MM.1S (cell line): ENCODE data around the gene CORO7.

Experiments
- DNase-seq: peaks from one replicate; pipeline ENCODE4 v3.0.0-alpha.2; 2015
- H2AFZ ChIP-seq: fragments of 300-600 bp; sonication (generic); 2 replicates; pipeline ENCODE4 v1.6.0; 2016; ENCODE audit warnings: antibody characterized with exemption, low read length
- H3F3A ChIP-seq: fragments of 300-600 bp; sonication (generic); 2 replicates; pipeline ENCODE4 v1.6.1; 2016; ENCODE audit warnings: mild to moderate bottlenecking, antibody characterized with exemption, low read length, moderate library complexity, mixed read lengths; ENCODE audit not compliant: insufficient read depth
- H3K27ac ChIP-seq: fragments of 300-600 bp; sonication (generic); 2 replicates; pipeline ENCODE4 v1.5.1; 2016; ENCODE audit warnings: mild to moderate bottlenecking, low read length
- H3K27me3 ChIP-seq: fragments of 300-600 bp; sonication (generic); replicated peaks from 2 replicates; pipeline ENCODE4 v1.6.0; 2016; ENCODE audit warnings: low read length; ENCODE audit not compliant: insufficient read depth
- H3K36me3 ChIP-seq: fragments of 300-600 bp; sonication (generic); replicated peaks from 2 replicates; pipeline ENCODE4 v1.6.1; 2016; ENCODE audit warnings: mild to moderate bottlenecking, low read length, mixed read lengths; ENCODE audit not compliant: insufficient read depth
- H3K4me1 ChIP-seq: fragments of 300-600 bp; sonication (generic); 2 replicates; pipeline ENCODE4 v1.6.1; 2016; ENCODE audit warnings: low read length, mixed read lengths
- H3K4me2 ChIP-seq: fragments of 300-600 bp; sonication (generic); 2 replicates; pipeline ENCODE4 v1.6.0; 2016; ENCODE audit warnings: low read depth, low read length
- H3K4me3 ChIP-seq: fragments of 300-600 bp; sonication (generic); 2 replicates; pipeline ENCODE4 v1.5.1; 2016; ENCODE audit warnings: low read length, mixed read lengths
- H3K79me2 ChIP-seq: fragments of 300-600 bp; sonication (generic); 2 replicates; pipeline ENCODE4 v1.6.1; 2016; ENCODE audit warnings: mixed run types, low read length, mixed read lengths
- H3K9ac ChIP-seq: fragments of 300-600 bp; sonication (generic); 2 replicates; pipeline ENCODE4 v1.6.1; 2016; ENCODE audit warnings: low read length, mixed read lengths
- H3K9me2 ChIP-seq: fragments of 300-600 bp; sonication (generic); replicated peaks from 2 replicates; pipeline ENCODE4 v1.6.1; 2016; ENCODE audit warnings: mild to moderate bottlenecking, low read length, mixed read lengths; ENCODE audit not compliant: insufficient read depth
- H3K9me3 ChIP-seq: fragments of 300-600 bp; sonication (generic); replicated peaks from 2 replicates; pipeline ENCODE4 v1.6.1; 2016; ENCODE audit warnings: mild to moderate bottlenecking, low read length, mixed read lengths; ENCODE audit not compliant: insufficient read depth
- H4K20me1 ChIP-seq: fragments of 300-600 bp; sonication (generic); 2 replicates; pipeline ENCODE4 v1.6.1; 2016; ENCODE audit warnings: mild to moderate bottlenecking, low read length, moderate library complexity, mixed read lengths; ENCODE audit not compliant: insufficient read depth
- EZH2 ChIP-seq: fragments of 300-600 bp; sonication (generic); optimal IDR thresholded peaks from 2 replicates; pipeline ENCODE3; 2017; ENCODE audit warnings: low read depth, mild to moderate bottlenecking, antibody characterized with exemption, low read length, mixed read lengths
- EZH2phosphoT487 ChIP-seq: fragments of 300-600 bp; sonication (generic); IDR thresholded peaks from 2 replicates; pipeline ENCODE4 v1.6.1; 2018; ENCODE audit warnings: antibody characterized with exemption, low read length
- TF ChIP-seq, protein P1 (sequence below): fragments of 300-600 bp; sonication (generic); IDR thresholded peaks from 2 replicates; pipeline ENCODE4 v1.5.1; 2016; ENCODE audit warnings: antibody characterized with exemption, low read length, mixed read lengths

The CORO7 gene

DNA sequence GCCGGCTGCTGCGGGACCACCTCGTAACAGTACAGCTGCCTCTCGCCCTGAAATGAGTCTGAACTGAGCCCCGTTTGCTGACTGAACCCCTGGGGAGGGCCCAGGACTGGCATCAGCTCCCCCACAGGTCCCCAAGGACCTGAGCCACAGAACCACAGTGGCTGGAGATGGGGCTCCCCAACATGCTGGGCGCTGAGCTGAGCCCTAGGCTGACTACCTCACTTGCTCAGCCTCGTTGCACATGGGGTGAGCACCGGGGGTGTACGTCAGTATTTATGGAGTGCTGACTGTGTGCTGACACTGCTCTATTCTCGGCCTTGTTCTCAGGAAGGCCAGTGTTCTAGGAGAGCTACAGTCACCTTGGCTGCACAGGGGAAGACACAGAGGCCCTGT lies 51.4 kb downstream of the CORO7 start:
- Histone ChIP-seq H3K4me3 (no peak overlapping the region), H3K79me2 (peaks cover 3% of the 10 kb centered on the region; the same call in 1 of the 2 replicates), H3K9ac (no peak overlapping the region), H4K20me1 (no peaks in the 10 kb centered on the region), H3K4me1 (no peaks in the 10 kb centered on the region), H3K9me3 (no peaks in the 10 kb centered on the region), H3K9me2 (no peaks in the 10 kb centered on the region), H3K36me3 (no peaks in the 10 kb centered on the region; the same call in 1 of the 2 replicates), H3K4me2 (no peak overlapping the region), H3K27me3 (no peaks in the 10 kb centered on the region), H3F3A (no peaks in the 10 kb centered on the region), H2AFZ (no peak overlapping the region), H3K27ac (no peak overlapping the region)
- DNase-seq, result no peak
- TF ChIP-seq, protein P1, sequence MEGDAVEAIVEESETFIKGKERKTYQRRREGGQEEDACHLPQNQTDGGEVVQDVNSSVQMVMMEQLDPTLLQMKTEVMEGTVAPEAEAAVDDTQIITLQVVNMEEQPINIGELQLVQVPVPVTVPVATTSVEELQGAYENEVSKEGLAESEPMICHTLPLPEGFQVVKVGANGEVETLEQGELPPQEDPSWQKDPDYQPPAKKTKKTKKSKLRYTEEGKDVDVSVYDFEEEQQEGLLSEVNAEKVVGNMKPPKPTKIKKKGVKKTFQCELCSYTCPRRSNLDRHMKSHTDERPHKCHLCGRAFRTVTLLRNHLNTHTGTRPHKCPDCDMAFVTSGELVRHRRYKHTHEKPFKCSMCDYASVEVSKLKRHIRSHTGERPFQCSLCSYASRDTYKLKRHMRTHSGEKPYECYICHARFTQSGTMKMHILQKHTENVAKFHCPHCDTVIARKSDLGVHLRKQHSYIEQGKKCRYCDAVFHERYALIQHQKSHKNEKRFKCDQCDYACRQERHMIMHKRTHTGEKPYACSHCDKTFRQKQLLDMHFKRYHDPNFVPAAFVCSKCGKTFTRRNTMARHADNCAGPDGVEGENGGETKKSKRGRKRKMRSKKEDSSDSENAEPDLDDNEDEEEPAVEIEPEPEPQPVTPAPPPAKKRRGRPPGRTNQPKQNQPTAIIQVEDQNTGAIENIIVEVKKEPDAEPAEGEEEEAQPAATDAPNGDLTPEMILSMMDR, result no peak
- no peak for TF ChIP-seq EZH2phosphoT487
- no peak for TF ChIP-seq EZH2

- Histone ChIP-seq H3K79me2 (peaks cover 3% of the 10 kb centered on the region; the same call in 1 of the 2 replicates), H3K27ac (no peak overlapping the region), H3K9ac (no peak overlapping the region), H4K20me1 (no peaks in the 10 kb centered on the region), H3K4me2 (no peak overlapping the region), H3K9me2 (no peaks in the 10 kb centered on the region), H3K4me1 (no peaks in the 10 kb centered on the region), H3F3A (no peaks in the 10 kb centered on the region), H3K4me3 (no peak overlapping the region), H2AFZ (no peak overlapping the region), H3K9me3 (no peaks in the 10 kb centered on the region), H3K36me3 (no peaks in the 10 kb centered on the region; the same call in 1 of the 2 replicates), H3K27me3 (no peaks in the 10 kb centered on the region)
- TF ChIP-seq, protein P1, result no peak
- TF ChIP-seq EZH2, result no peak
- no peak for TF ChIP-seq EZH2phosphoT487
- no peak for DNase-seq
Observed at GRCh38 chr16:4364196-4365013, 52.0 kb downstream of the CORO7 start.

- TF ChIP-seq EZH2phosphoT487 (no peak), EZH2 (no peak)
- TF ChIP-seq, protein P1, result no peak
- Histone ChIP-seq H3K4me2 (no peak overlapping the region), H3K9me3 (no peaks in the 10 kb centered on the region), H3K27me3 (no peaks in the 10 kb centered on the region), H4K20me1 (no peaks in the 10 kb centered on the region), H3K4me1 (no peaks in the 10 kb centered on the region), H3K36me3 (no peaks in the 10 kb centered on the region; the same call in 1 of the 2 replicates), H3K9me2 (no peaks in the 10 kb centered on the region), H3K79me2 (peaks cover 3% of the 10 kb centered on the region; the same call in 1 of the 2 replicates), H3K4me3 (no peak overlapping the region), H2AFZ (no peak overlapping the region), H3K27ac (no peak overlapping the region), H3K9ac (no peak overlapping the region), H3F3A (no peaks in the 10 kb centered on the region)
- no peak for DNase-seq
Observed at GRCh38 chr16:4362476-4363135, 53.8 kb downstream of the CORO7 start.
